Testis (tissue), 3 donors: ENCODE results near the gene CLPTM1L. TPM values are rescaled to one million over a fixed set of nuclear protein-coding genes. Genes with fewer than 3 reads are reported as not detected.

ENCODE experiments used
- DNase-seq: peaks from one replicate; pipeline ENCODE4 v3.0.0-alpha.2; 2019
- H3K27ac ChIP-seq, 2 donors: fragments of 200-600 bp; sonication (generic); one replicate each; pipeline ENCODE4 v1.5.1; 2019
- H3K27me3 ChIP-seq: fragments of 200-600 bp; sonication (generic); one replicate; pipeline ENCODE4 v1.5.1; 2019
- H3K36me3 ChIP-seq: fragments of 200-600 bp; sonication (generic); one replicate; pipeline ENCODE4 v1.5.1; 2017; ENCODE audit warnings: low read depth; ENCODE audit errors: missing control alignments
- H3K4me1 ChIP-seq: fragments of 200-600 bp; sonication (generic); one replicate; pipeline ENCODE4 v1.5.1; 2019
- H3K4me3 ChIP-seq, 2 donors: fragments of 200-600 bp; sonication (generic); one replicate each; pipeline ENCODE4 v1.5.1; 2017 to 2019
- H3K9me3 ChIP-seq: fragments of 200-600 bp; sonication (generic); one replicate; pipeline ENCODE4 v1.5.1; 2017
- CTCF ChIP-seq, 3 experiments: fragments of 450-650 bp in 2 of 3; fragments of 200-600 bp in 1 of 3; sonication (generic) in 1 of 3; IDR thresholded peaks; one replicate each; pipeline ENCODE4 v1.5.1; 2016 to 2019; ENCODE audit warnings: antibody characterized with exemption in 3 of 3, mild to moderate bottlenecking in 2 of 3, moderate library complexity in 1 of 3
- POLR2A ChIP-seq: fragments of 450-650 bp; IDR thresholded peaks from one replicate; pipeline ENCODE4 v1.6.1; 2017; ENCODE audit warnings: antibody characterized with exemption, mild to moderate bottlenecking, moderate library complexity
- WGBS, 2 donors: methylation state at CpG; one replicate each; pipeline ENCODE4 v1.1.5; 2018; 5-methylcytosine and 5-hydroxymethylcytosine counted together
- intact Hi-C: fragments of 100-400 bp; cut with DNase I; formaldehyde crosslinking; loops from one replicate; pipeline ENCODE4 v1.15.1; 2023; ENCODE audit warnings: low total_unique reads
- polyA plus RNA-seq: library from polyadenylated mRNA; stranded (reverse); fragments of 350-450 nt; fragmentation: Illumina TruSeq; extraction: RNeasy Lipid Tissue Mini Kit (QIAGEN cat#74804); gene quantifications from one replicate; pipeline ENCODE4 v1.2.3, GENCODE V29; 2014; ENCODE audit warnings: low read depth, low replicate concordance; ENCODE audit not compliant: insufficient read depth
- total RNA-seq, 2 donors: library from RNA; depleted of rRNA; stranded (reverse); fragments of >200 nt; gene quantifications; one replicate each; pipeline ENCODE4 v1.2.3, GENCODE V29; 2016

The CLPTM1L gene
- total and polyA plus RNA-seq, 3 donors from 2014 or later = 148 to 170 (median 150) TPM

- WGBS, 2 donors = 17 to 77% methylated on average over 1 to 31 of the region's 31 CpGs
- intact Hi-C loops = no loop called here
- no peaks in the 10 kb centered on the region for H3K36me3 ChIP-seq
- no peaks in the 10 kb centered on the region for H3K27me3 ChIP-seq
- no peak for DNase-seq
- TF ChIP-seq POLR2A (no peak), CTCF (IDR thresholded peaks at IDR 0.05) (no peak)
- H3K9me3 ChIP-seq = no peaks in the 10 kb centered on the region
- no peak overlapping the region for H3K27ac ChIP-seq
- no peaks in the 10 kb centered on the region for H3K4me1 ChIP-seq
- H3K4me3 ChIP-seq = no peak overlapping the region
Measured at GRCh38 chr5:1359031-1359645, 14.2 kb upstream of the CLPTM1L start.

GRCh38 chr5:1358726-1359025, 13.8 kb upstream of the CLPTM1L start:
- H3K36me3 ChIP-seq = no peaks in the 10 kb centered on the region
- no peaks in the 10 kb centered on the region for H3K9me3 ChIP-seq
- no peaks in the 10 kb centered on the region for H3K27me3 ChIP-seq
- TF ChIP-seq CTCF (IDR thresholded peaks at IDR 0.05) = no peak
- TF ChIP-seq POLR2A = no peak
- DNase-seq = no peak
- no peak overlapping the region for H3K4me3 ChIP-seq
- no peaks in the 10 kb centered on the region for H3K4me1 ChIP-seq
- H3K27ac ChIP-seq = no peak overlapping the region
- 89% methylated on average over 10 of the region's 10 CpGs; no CpG with 5 or more reads in 1 of the 2 donors for WGBS, 2 donors
- intact Hi-C loops = no loop called here

GRCh38 chr5:1357946-1358725, 13.2 kb upstream of the CLPTM1L start:
- Histone ChIP-seq H3K4me3 (no peak overlapping the region), H3K9me3 (no peaks in the 10 kb centered on the region), H3K4me1 (no peaks in the 10 kb centered on the region), H3K27me3 (no peaks in the 10 kb centered on the region), H3K36me3 (no peaks in the 10 kb centered on the region), H3K27ac (no peak overlapping the region)
- no peak for TF ChIP-seq CTCF (IDR thresholded peaks at IDR 0.05)
- WGBS, 2 donors = 90 to 94% methylated on average over 16 to 25 of the region's 25 CpGs
- DNase-seq = no peak
- intact Hi-C loops = no loop called here

- 72 to 81% methylated on average over 28 of the region's 28 CpGs for WGBS, 2 donors
- Histone ChIP-seq H3K36me3 (no peaks in the 10 kb centered on the region), H3K27ac (no peak overlapping the region)
Measured at GRCh38 chr5:1356873-1357787, 12.2 kb upstream of the CLPTM1L start.

More at GRCh38 chr5:1356873-1357787, 12.2 kb upstream of the CLPTM1L start:
- Histone ChIP-seq H3K27me3 (no peaks in the 10 kb centered on the region), H3K4me3 (no peak overlapping the region), H3K4me1 (no peaks in the 10 kb centered on the region), H3K9me3 (no peaks in the 10 kb centered on the region)
- no peak for DNase-seq
- intact Hi-C loops = no loop called here
- no peak for TF ChIP-seq POLR2A
- no peak for TF ChIP-seq CTCF (IDR thresholded peaks at IDR 0.05)
